Sigmoid colon (tissue), 7 donors: ENCODE data around the gene KRTCAP3. TPM values are rescaled to one million over a fixed set of nuclear protein-coding genes. Genes with fewer than 3 reads are reported as not detected.

Experiments
- DNase-seq: peaks from one replicate; pipeline ENCODE4 v3.0.0-alpha.2; 2019
- H3K27ac ChIP-seq, 4 donors: fragments of 200-600 bp; sonication (generic); one replicate each; pipeline ENCODE4 v1.5.1; 2016 to 2019; ENCODE audit warnings: mild to moderate bottlenecking in 1 of 4
- H3K27me3 ChIP-seq, 3 donors: fragments of 200-600 bp; sonication (generic); one replicate each; pipeline ENCODE4 v1.5.1; 2019; ENCODE audit warnings: mild to moderate bottlenecking in 1 of 3
- H3K36me3 ChIP-seq, 4 donors: fragments of 200-600 bp; sonication (generic); one replicate each; pipeline ENCODE4 v1.5.1; 2016 to 2019
- H3K4me1 ChIP-seq, 4 donors: fragments of 200-600 bp; sonication (generic); one replicate each; pipeline ENCODE4 v1.5.1; 2017 to 2019
- H3K4me3 ChIP-seq, 4 donors: fragments of 200-600 bp; sonication (generic); one replicate each; pipeline ENCODE4 v1.5.1; 2017 to 2019; ENCODE audit warnings: mild to moderate bottlenecking in 2 of 4, moderate library complexity in 1 of 4
- H3K9me3 ChIP-seq, 4 donors: fragments of 200-600 bp in 3 of 4; sonication (generic) in 3 of 4; one replicate each; pipeline versions ENCODE4 v1.5.1 to v1.6.1; 2013 to 2019
- EP300 ChIP-seq, 4 donors: sonication (generic); formaldehyde crosslinking; IDR thresholded peaks; one replicate each; pipeline ENCODE4 v1.6.1; 2017; ENCODE audit warnings: antibody characterized with exemption in 4 of 4
- POLR2A ChIP-seq, 2 donors: fragments of 450-650 bp; IDR thresholded peaks; one replicate each; pipeline ENCODE4 v1.6.1; 2016; ENCODE audit warnings: antibody characterized with exemption in 2 of 2, mild to moderate bottlenecking in 2 of 2, moderate library complexity in 2 of 2
- POLR2AphosphoS5 ChIP-seq, 4 donors: sonication (generic); formaldehyde crosslinking; IDR thresholded peaks; one replicate each; pipeline ENCODE4 v1.6.1; 2017; ENCODE audit warnings: antibody characterized with exemption in 4 of 4
- WGBS, 2 donors: extraction: QIAGEN DNeasy Blood & Tissue Kit; methylation state at CpG; one replicate each; pipeline ENCODE4 v1.1.7; 2013; 5-methylcytosine and 5-hydroxymethylcytosine counted together
- intact Hi-C: fragments of 100-400 bp; cut with DNase I; formaldehyde crosslinking; loops from one replicate; pipeline ENCODE4 v1.15.1; 2023
- polyA plus RNA-seq, 3 donors: library from polyadenylated mRNA; stranded (reverse); fragments of 200-250 nt; gene quantifications; one replicate each; pipeline ENCODE4 v1.2.3, GENCODE V29; 2013
- total RNA-seq, 4 donors: library from RNA; depleted of rRNA; stranded (reverse); fragments of >200 nt; gene quantifications; one replicate each; pipeline ENCODE4 v1.1.0, GENCODE V29; 2016
- TF ChIP-seq, protein P1 (sequence below), 4 experiments: fragments of 450-650 bp in 3 of 4; fragments of 200-600 bp in 1 of 4; IDR thresholded peaks; one replicate each; pipeline ENCODE4 v1.5.1; 2016 to 2019; ENCODE audit warnings: antibody characterized with exemption in 4 of 4, mild to moderate bottlenecking in 3 of 4, moderate library complexity in 2 of 4
- donor health status: healthy with polysubstance abuse.
- donor health status: Bipolar disorder and iron deficiency.
- donor health status: healthy.

Gene KRTCAP3
- total and polyA plus RNA-seq, 7 donors, result 0.54 to 93.5 (median 39.8) TPM; not detected in 3

DNA sequence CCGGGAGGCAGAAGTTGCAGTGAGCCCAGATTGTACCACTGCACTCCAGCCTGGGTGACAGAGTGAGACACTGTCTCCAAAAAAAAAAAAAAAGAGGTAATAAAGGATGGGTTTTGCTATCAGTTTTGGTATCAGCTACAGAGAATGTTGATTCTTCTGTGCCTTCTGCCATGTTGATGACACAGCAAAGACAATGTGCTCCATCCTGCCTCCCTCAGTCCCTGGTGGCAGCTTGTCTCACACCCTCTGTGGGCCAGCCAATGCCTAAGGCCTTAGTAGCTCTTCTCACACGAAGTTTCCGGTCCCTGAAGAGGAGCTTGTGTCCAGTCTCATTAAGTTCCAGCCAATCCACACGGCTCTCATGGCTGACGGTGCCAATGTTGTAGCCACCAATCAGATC lies 29.8 kb downstream of the KRTCAP3 start:
- no peak for DNase-seq
- H3K4me3 ChIP-seq, result no peak overlapping the region
- no peaks in the 10 kb centered on the region for H3K27me3 ChIP-seq
- no peaks in the 10 kb centered on the region for H3K4me1 ChIP-seq
- WGBS, 2 donors, result 95 to 96% methylated on average over 5 of the region's 5 CpGs
- intact Hi-C loops, result no loop called here
- peaks cover 0 to 60% (median 15%) of the 10 kb centered on the region in 4 donors for H3K36me3 ChIP-seq
- no peaks in the 10 kb centered on the region for H3K9me3 ChIP-seq
- H3K27ac ChIP-seq, result no peak overlapping the region
- TF ChIP-seq POLR2AphosphoS5 (IDR thresholded peaks at IDR 0.05) (no peak), EP300 (IDR thresholded peaks at IDR 0.05) (no peak), POLR2A (IDR thresholded peaks at IDR 0.05) (no peak)
- TF ChIP-seq, protein P1, sequence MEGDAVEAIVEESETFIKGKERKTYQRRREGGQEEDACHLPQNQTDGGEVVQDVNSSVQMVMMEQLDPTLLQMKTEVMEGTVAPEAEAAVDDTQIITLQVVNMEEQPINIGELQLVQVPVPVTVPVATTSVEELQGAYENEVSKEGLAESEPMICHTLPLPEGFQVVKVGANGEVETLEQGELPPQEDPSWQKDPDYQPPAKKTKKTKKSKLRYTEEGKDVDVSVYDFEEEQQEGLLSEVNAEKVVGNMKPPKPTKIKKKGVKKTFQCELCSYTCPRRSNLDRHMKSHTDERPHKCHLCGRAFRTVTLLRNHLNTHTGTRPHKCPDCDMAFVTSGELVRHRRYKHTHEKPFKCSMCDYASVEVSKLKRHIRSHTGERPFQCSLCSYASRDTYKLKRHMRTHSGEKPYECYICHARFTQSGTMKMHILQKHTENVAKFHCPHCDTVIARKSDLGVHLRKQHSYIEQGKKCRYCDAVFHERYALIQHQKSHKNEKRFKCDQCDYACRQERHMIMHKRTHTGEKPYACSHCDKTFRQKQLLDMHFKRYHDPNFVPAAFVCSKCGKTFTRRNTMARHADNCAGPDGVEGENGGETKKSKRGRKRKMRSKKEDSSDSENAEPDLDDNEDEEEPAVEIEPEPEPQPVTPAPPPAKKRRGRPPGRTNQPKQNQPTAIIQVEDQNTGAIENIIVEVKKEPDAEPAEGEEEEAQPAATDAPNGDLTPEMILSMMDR (IDR thresholded peaks at IDR 0.05), result no peak

DNA sequence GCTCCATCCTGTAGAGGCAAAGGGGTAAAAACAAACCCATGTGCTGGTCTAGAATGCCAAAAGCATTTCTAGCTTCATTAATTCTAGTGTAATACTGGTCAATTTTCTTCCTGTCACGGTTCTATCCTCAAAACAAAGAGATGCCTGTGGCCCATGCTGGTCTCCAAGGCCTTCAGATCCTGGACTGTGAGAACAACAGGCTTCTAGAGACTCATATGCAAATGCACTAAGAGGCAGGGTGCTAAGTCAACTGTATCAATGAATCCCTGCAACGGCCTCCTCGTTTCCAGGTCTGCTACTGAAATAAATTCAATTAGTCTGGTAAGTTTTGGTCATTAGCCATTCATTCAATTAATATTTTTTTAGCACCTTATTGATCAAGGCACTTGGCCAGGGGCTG lies 43.3 kb downstream of the KRTCAP3 start:
- Histone ChIP-seq H3K4me3 (no peak overlapping the region), H3K27ac (no peak overlapping the region), H3K9me3 (no peaks in the 10 kb centered on the region), H3K27me3 (no peaks in the 10 kb centered on the region), H3K36me3 (peaks cover 7 to 52% (median 12%) of the 10 kb centered on the region in 4 donors), H3K4me1 (peaks cover 0 to 13% (median 9%) of the 10 kb centered on the region in 4 donors)
- no peak for DNase-seq
- TF ChIP-seq POLR2AphosphoS5 (IDR thresholded peaks at IDR 0.05) (no peak), POLR2A (IDR thresholded peaks at IDR 0.05) (no peak)
- TF ChIP-seq, protein P1 (IDR thresholded peaks at IDR 0.05), result no peak
- 83 to 86% methylated on average over 3 of the region's 3 CpGs for WGBS, 2 donors
- intact Hi-C loops, result no loop called here

DNA sequence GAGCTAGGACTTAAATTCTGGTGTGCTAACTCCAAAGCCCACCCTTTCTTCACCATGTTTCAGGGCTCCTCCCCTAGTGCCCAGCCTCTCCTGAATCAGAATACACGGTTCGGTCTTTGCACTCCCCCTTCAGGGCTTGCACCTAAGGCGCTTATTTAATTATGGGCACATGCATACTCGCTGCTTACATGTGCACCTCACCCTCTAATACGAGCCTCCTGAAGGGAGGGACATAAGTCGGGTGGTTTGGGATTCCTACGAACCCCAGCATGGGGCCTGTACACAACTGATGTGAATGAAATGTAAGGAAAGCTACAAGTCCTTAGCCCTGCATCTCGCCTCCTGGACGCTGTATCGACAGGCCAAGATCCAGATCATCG lies 46.9 kb downstream of the KRTCAP3 start:
- Histone ChIP-seq H3K9me3 (no peaks in the 10 kb centered on the region), H3K4me1 (peaks cover 0 to 16% (median 9%) of the 10 kb centered on the region in 4 donors), H3K36me3 (peaks cover 0 to 16% (median 0%) of the 10 kb centered on the region in 4 donors), H3K4me3 (peak overlapping the region; percentile 56 to 71 (median 68)), H3K27ac (peak overlapping the region; percentile 68 to 86 (median 80)), H3K27me3 (no peaks in the 10 kb centered on the region)
- intact Hi-C loops, result no loop called here
- TF ChIP-seq POLR2AphosphoS5 (IDR thresholded peaks at IDR 0.05) (no peak), POLR2A (IDR thresholded peaks at IDR 0.05) (no peak), EP300 (IDR thresholded peaks at IDR 0.05) (no peak)
- TF ChIP-seq, protein P1 (IDR thresholded peaks at IDR 0.05), result no peak
- WGBS, 2 donors, result 5 to 7% methylated on average over 11 of the region's 11 CpGs
- no peak for DNase-seq

DNA sequence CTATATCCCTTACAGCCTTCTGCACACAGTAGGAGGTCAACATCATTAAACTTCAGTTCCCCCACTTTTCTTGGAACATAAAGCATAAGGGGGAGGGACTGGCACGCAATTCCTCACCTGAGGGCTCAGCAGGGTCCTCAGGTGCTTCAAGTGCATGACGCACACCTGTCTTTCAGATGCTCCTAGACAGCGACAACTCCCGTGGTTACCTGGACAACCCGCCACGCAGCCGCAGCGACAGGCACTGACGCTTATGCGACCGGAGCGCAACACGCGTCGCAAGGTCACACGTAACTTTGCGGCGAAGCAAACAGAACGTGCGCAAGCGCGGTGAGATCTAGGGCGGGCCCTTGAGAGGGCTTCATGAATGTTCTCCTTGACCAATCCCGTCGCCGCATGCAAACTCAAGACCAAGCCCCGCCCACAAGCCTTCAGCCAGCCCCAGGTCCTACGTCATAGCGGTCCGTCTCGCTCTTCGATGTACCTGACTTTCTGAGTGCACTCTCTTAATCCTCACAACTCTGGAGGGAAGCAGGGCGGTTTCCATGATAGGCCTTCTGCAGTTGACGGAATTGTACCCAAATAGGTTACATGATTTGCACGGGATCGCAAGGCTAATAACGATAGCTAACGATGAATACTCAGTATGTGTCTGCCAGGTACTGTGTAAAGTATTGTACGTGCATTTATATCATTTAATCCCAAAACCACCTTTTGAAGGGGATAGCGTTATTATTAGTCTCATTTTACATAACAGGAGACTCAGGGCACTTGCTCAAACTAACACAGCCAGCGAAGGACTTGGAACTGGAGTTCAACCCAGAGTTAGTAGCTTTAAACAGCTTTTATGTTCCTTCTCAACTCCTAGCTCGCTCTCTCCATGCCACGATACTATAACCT lies 47.6 kb downstream of the KRTCAP3 start, which contains the start of gene IFT172:
IFT172 (minus strand) TSS at position 246 of the 900 bp plus-strand sequence; CDS start at position 156, 90 bp downstream.
- Histone ChIP-seq H3K27me3 (no peaks in the 10 kb centered on the region), H3K9me3 (no peaks in the 10 kb centered on the region), H3K36me3 (peaks cover 0 to 10% (median 0%) of the 10 kb centered on the region in 4 donors), H3K4me1 (peaks cover 0 to 22% (median 14%) of the 10 kb centered on the region in 4 donors), H3K27ac (peak within 1 kb of the TSS; percentile 68 to 86 (median 80)), H3K4me3 (peak within 1 kb of the TSS; percentile 56 to 71 (median 68))
- WGBS, 2 donors, result 8 to 9% methylated on average over 43 of the region's 43 CpGs
- intact Hi-C loops, result loop anchor here (2.0 to 10.0 kb wide), 3 partner anchors 93 to 275 kb away; partner anchors contain the start of genes ATRAID, CAD, CCDC121 and GPN1
- DNase-seq, result peak; percentile 100
- TF ChIP-seq, protein P1 (IDR thresholded peaks at IDR 0.05), result no peak
- peak; percentile 92 to 96 (median 94) for TF ChIP-seq POLR2AphosphoS5 (IDR thresholded peaks at IDR 0.05)
- TF ChIP-seq POLR2A (IDR thresholded peaks at IDR 0.05), result peak; percentile 42 to 68
- peak in 1 of 4 donors; percentile 38 for TF ChIP-seq EP300 (IDR thresholded peaks at IDR 0.05)
